Osteoblast (primary cell): ENCODE measurements around the gene ERBB3. TPM values are rescaled to one million over a fixed set of nuclear protein-coding genes. Genes with fewer than 3 reads are reported as not detected.
A peak's percentile ranks its signal among the peaks of the same experiment; 100 is the strongest.
"Not testable (repeated sequence)": the region's sequence is repeated elsewhere in the genome, so short reads cannot be mapped to it uniquely, and the experiment has no call there.

Experiments used
- DNase-seq: peaks from one replicate; pipeline ENCODE4 v3.0.0; 2011; ENCODE audit warnings: low spot score, mixed read lengths; ENCODE audit not compliant: insufficient read length; ENCODE audit errors: missing footprints
- H2AFZ ChIP-seq: 2 replicates; pipeline ENCODE4 v1.6.0; 2011; ENCODE audit warnings: mild to moderate bottlenecking, low read length
- H3K27ac ChIP-seq: 2 replicates; pipeline ENCODE4 v1.5.1; 2011; ENCODE audit warnings: mild to moderate bottlenecking, low read depth, low read length, moderate library complexity
- H3K27me3 ChIP-seq: 2 replicates; pipeline ENCODE4 v1.6.0; 2012; ENCODE audit warnings: mild to moderate bottlenecking, control low read depth, inconsistent platforms, low read length, moderate library complexity; ENCODE audit not compliant: insufficient read depth
- H3K36me3 ChIP-seq: 2 replicates; pipeline ENCODE4 v1.5.1; 2011; ENCODE audit warnings: mild to moderate bottlenecking, low read length, control low read depth, moderate library complexity; ENCODE audit not compliant: insufficient read depth
- H3K4me1 ChIP-seq: 2 replicates; pipeline ENCODE4 v1.5.1; 2011; ENCODE audit warnings: mild to moderate bottlenecking, low read length, control low read depth, moderate library complexity; ENCODE audit not compliant: insufficient read depth
- H3K4me2 ChIP-seq: 2 replicates; pipeline ENCODE4 v1.6.0; 2011; ENCODE audit warnings: mild to moderate bottlenecking, low read length; ENCODE audit not compliant: insufficient read depth
- H3K4me3 ChIP-seq: fragments of 200-600 bp; sonication (generic); 3 replicates; pipeline ENCODE4 v1.5.1; 2012; ENCODE audit warnings: mild to moderate bottlenecking, low read length, inconsistent platforms; ENCODE audit not compliant: insufficient read depth
- H3K79me2 ChIP-seq: 2 replicates; pipeline ENCODE4 v1.6.0; 2012; ENCODE audit warnings: mild to moderate bottlenecking, low read length, control low read depth, inconsistent platforms; ENCODE audit not compliant: insufficient read depth
- H3K9me3 ChIP-seq: 2 replicates; pipeline ENCODE4 v1.5.1; 2011; ENCODE audit warnings: low read depth, low read length, control low read depth
- H4K20me1 ChIP-seq: 2 replicates; pipeline ENCODE4 v1.6.0; 2012; ENCODE audit warnings: mild to moderate bottlenecking, low read length, control low read depth; ENCODE audit not compliant: insufficient read depth
- CTCF ChIP-seq: IDR thresholded peaks from 2 replicates; pipeline ENCODE4 v1.5.1; 2011; ENCODE audit warnings: mild to moderate bottlenecking, low read depth, low read length, moderate library complexity; ENCODE audit errors: extremely low read depth
- total RNA-seq: library from RNA; depleted of rRNA; stranded (reverse); fragments of >200 nt; gene quantifications from 2 replicates; pipeline ENCODE4 v1.2.3, GENCODE V29; 2012

Gene ERBB3
- total RNA-seq, 1 donor = 1.1 TPM

DNA sequence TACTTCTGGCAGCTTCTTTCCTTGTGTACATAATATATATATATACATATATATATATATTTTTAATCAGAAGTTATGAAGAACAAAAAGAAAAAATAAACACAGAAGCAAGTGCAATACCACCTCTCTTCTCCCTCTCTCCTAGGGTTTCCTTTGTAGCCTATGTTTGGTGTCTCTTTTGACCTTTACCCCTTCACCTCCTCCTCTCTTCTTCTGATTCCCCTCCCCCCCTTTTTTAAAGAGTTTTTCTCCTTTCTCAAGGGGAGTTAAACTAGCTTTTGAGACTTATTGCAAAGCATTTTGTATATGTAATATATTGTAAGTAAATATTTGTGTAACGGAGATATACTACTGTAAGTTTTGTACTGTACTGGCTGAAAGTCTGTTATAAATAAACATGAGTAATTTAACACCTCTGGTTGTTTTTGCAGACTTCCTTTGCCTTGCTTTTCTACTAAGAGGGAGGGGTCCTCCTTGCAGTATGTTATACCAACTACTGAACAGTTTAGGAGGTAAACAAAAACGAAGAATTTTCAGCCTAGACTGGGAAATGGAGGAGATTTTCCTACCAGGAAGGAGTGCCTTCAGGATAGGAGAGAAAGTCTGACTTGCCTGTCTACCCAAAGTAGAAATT, 41.8 kb upstream of the ERBB3 start:
- Histone ChIP-seq H2AFZ (no peak overlapping the region), H3K4me1 (peaks cover 11% of the 10 kb centered on the region), H3K4me2 (no peak overlapping the region), H4K20me1 (peaks cover 12% of the 10 kb centered on the region), H3K27ac (no peak overlapping the region), H3K36me3 (peaks cover 10% of the 10 kb centered on the region), H3K9me3 (no peaks in the 10 kb centered on the region), H3K79me2 (peaks cover 13% of the 10 kb centered on the region), H3K27me3 (no peaks in the 10 kb centered on the region), H3K4me3 (no peak overlapping the region)
- DNase-seq = peak; percentile 46
- no peak for TF ChIP-seq CTCF

GRCh38 chr12:56040151-56040550, 39.8 kb upstream of the ERBB3 start:
- Histone ChIP-seq H3K4me3 (no peak overlapping the region), H3K36me3 (peaks cover 27% of the 10 kb centered on the region), H3K4me2 (no peak overlapping the region), H3K9me3 (no peaks in the 10 kb centered on the region), H3K27me3 (no peaks in the 10 kb centered on the region), H4K20me1 (peaks cover 19% of the 10 kb centered on the region), H3K27ac (no peak overlapping the region), H3K79me2 (peaks cover 21% of the 10 kb centered on the region), H3K4me1 (peaks cover 15% of the 10 kb centered on the region), H2AFZ (no peak overlapping the region)
- no peak for TF ChIP-seq CTCF
- DNase-seq = no peak

- Histone ChIP-seq H3K4me3 (peak overlapping the region; percentile 95), H3K9me3 (no peaks in the 10 kb centered on the region), H3K79me2 (peaks cover 21% of the 10 kb centered on the region), H3K27ac (peak overlapping the region; percentile 38), H2AFZ (peak overlapping the region; percentile 73), H3K4me2 (peak overlapping the region; percentile 80), H3K36me3 (peaks cover 36% of the 10 kb centered on the region), H4K20me1 (peaks cover 19% of the 10 kb centered on the region), H3K27me3 (no peaks in the 10 kb centered on the region), H3K4me1 (peaks cover 16% of the 10 kb centered on the region)
- no peak for TF ChIP-seq CTCF
- no peak for DNase-seq
Measured at GRCh38 chr12:56040963-56041551, 38.9 kb upstream of the ERBB3 start.

DNA sequence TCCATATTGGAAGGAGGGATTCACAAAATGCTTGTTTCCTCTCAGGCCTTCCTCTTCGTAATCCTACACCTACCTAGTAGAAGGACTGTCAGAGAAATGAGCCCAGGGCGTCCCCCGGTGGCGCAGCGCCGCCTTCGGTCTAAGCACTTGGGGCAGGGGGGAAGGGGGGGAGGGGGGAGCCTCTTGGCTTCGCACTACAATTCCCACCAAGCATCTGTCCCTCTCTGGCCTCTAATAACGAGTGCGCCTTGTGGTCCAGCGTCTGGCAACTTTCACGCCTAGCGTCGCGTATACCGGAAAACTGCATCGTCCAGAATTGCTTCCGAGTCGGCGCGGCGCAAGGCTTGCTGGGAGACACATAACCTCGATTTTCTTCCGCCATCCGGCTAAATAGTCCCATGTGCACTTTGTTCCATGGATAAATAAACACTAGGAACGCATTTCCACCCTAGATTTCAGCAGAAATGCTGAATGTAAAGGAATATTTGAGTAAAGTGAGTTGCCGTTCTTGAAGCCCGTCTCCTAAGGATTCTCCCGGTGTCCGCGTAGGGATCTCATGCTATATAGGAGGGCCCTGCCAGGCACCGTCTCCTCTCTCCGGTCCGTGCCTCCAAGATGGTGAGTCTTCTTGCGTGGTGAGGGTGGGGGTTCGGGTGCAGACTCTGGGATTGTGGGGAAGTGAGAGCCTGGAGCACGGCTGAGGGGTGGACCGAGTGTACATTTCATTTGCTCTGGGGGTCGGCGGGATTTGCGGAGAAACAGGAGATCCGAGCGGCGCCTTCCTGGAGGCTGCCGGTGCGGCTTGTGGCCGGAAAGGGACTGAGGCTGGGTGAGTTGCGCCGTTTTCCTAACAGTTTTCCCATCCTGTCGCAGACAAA, 38.2 kb upstream of the ERBB3 start, which contains the start of gene RPS26:
TSS of gene RPS26 (plus strand) at position 367 of the 878 bp plus-strand sequence. CDS start at position 616, 249 bp downstream.
- Histone ChIP-seq H3K9me3 (no peaks in the 10 kb centered on the region), H4K20me1 (peaks cover 19% of the 10 kb centered on the region), H3K27ac (peak within 1 kb of the TSS; percentile 90), H3K4me1 (peaks cover 23% of the 10 kb centered on the region), H2AFZ (peak within 1 kb of the TSS; percentile 88), H3K4me2 (peak within 1 kb of the TSS; percentile 80), H3K4me3 (peak within 1 kb of the TSS; percentile 95), H3K36me3 (peaks cover 37% of the 10 kb centered on the region), H3K27me3 (no peaks in the 10 kb centered on the region), H3K79me2 (peaks cover 21% of the 10 kb centered on the region)
- TF ChIP-seq CTCF = peak; percentile 26
- peak; percentile 93 for DNase-seq

- H3K27me3 ChIP-seq, DNase-seq, H2AFZ ChIP-seq, H3K9me3 ChIP-seq: not testable (repeated sequence)
- Histone ChIP-seq H3K4me3 (peak overlapping the region; percentile 95), H3K4me1 (peaks cover 24% of the 10 kb centered on the region), H3K79me2 (peaks cover 21% of the 10 kb centered on the region), H3K27ac (peak overlapping the region; percentile 90), H3K4me2 (peak overlapping the region; percentile 80), H3K36me3 (peaks cover 37% of the 10 kb centered on the region), H4K20me1 (peaks cover 19% of the 10 kb centered on the region)
Measured at GRCh38 chr12:56042430-56042813, 37.5 kb upstream of the ERBB3 start.
